ENCODE measurements around the gene ADD1. TPM values are rescaled to one million over a fixed set of nuclear protein-coding genes. Genes with fewer than 3 reads are reported as not detected.

Gene ADD1
- total and polyA plus RNA-seq, 2 donors (not counting 1 experiment from before 2014, with no cell fraction given): 164 to 171 TPM

DNA sequence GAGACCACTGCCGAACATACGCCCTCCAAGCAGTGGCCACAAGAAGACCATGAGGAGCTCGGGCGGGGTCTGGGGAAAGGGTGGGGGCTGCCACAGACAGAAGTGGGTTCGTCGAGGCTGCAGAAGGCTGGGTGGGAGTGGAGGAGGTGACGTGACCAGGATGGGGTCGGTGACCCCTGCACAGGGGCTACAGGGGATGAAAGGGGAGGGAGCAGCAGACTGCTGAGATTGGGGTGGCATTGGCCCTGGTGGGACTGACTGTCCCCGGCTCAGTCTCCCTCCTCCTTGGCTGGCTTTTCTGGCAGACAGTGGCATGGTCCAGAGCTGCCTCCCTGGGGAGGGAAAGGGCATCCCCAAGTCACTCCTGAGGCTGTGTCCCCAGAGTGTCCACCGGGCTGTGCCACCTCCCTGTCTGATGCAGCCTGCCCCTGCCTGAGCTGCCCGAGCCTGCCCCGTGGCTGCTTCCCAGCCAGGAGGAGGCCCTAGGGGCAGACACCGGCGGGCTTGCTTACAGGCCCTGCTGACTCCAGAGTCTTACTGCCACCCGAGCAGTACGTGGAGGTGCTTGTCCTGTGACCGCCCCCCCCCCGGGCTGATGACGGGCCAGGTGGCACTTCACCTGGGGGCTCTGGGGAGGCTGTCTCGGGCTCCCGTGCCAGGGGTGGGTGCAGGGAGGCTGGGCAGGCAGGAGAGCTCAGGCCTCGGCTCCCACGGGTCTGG is 43.5 kb upstream of the ADD1 start:
- no peak overlapping the region for H3K4me3 ChIP-seq (replicated peaks in 1 of 4; ENCODE audit: control extremely low read depth in 1 of 4, insufficient read depth in 1 of 4, low read depth in 3 of 4, low read length in 4 of 4)
- H3K27me3 ChIP-seq (ENCODE audit: control insufficient read depth, insufficient read depth, low read length): no peaks in the 10 kb centered on the region
- H3K9me3 ChIP-seq (ENCODE audit: control insufficient read depth, insufficient read depth, low read depth, low read length): no peaks in the 10 kb centered on the region
- DNase-seq (ENCODE audit: low read depth in 2 of 2): no peak
- no peaks in the 10 kb centered on the region for H4K20me1 ChIP-seq (ENCODE audit: control insufficient read depth, extremely low read depth, insufficient read depth, low read length)
- no peak overlapping the region for H2AFZ ChIP-seq (ENCODE audit: low read length)
- peaks cover 18% of the 10 kb centered on the region for H3K4me1 ChIP-seq (ENCODE audit: control insufficient read depth, extremely low read depth, insufficient read depth, low read length)
- no peak for TF ChIP-seq EZH2 (IDR thresholded peaks at IDR 0.05; ENCODE audit: low read length, missing control alignments)
- TF ChIP-seq, protein P1, sequence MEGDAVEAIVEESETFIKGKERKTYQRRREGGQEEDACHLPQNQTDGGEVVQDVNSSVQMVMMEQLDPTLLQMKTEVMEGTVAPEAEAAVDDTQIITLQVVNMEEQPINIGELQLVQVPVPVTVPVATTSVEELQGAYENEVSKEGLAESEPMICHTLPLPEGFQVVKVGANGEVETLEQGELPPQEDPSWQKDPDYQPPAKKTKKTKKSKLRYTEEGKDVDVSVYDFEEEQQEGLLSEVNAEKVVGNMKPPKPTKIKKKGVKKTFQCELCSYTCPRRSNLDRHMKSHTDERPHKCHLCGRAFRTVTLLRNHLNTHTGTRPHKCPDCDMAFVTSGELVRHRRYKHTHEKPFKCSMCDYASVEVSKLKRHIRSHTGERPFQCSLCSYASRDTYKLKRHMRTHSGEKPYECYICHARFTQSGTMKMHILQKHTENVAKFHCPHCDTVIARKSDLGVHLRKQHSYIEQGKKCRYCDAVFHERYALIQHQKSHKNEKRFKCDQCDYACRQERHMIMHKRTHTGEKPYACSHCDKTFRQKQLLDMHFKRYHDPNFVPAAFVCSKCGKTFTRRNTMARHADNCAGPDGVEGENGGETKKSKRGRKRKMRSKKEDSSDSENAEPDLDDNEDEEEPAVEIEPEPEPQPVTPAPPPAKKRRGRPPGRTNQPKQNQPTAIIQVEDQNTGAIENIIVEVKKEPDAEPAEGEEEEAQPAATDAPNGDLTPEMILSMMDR (conservative IDR thresholded peaks at IDR 0.05 in 1 of 2, IDR thresholded peaks at IDR 0.05 in 1 of 2; ENCODE audit: low read depth in 1 of 2, low read length in 2 of 2): no peak
- H3K27ac ChIP-seq (ENCODE audit: insufficient read depth, low read length): no peak overlapping the region
- peaks cover 2% of the 10 kb centered on the region for H3K36me3 ChIP-seq (ENCODE audit: control insufficient read depth, insufficient read depth, low read length)
- peak overlapping the region; percentile 30 for H3K9ac ChIP-seq (ENCODE audit: insufficient read depth, low read length)
- H3K79me2 ChIP-seq (ENCODE audit: control insufficient read depth, insufficient read depth, low read length): peaks cover 5% of the 10 kb centered on the region
- H3K4me2 ChIP-seq (ENCODE audit: extremely low read depth, insufficient read depth, low read length): no peak overlapping the region

DNA sequence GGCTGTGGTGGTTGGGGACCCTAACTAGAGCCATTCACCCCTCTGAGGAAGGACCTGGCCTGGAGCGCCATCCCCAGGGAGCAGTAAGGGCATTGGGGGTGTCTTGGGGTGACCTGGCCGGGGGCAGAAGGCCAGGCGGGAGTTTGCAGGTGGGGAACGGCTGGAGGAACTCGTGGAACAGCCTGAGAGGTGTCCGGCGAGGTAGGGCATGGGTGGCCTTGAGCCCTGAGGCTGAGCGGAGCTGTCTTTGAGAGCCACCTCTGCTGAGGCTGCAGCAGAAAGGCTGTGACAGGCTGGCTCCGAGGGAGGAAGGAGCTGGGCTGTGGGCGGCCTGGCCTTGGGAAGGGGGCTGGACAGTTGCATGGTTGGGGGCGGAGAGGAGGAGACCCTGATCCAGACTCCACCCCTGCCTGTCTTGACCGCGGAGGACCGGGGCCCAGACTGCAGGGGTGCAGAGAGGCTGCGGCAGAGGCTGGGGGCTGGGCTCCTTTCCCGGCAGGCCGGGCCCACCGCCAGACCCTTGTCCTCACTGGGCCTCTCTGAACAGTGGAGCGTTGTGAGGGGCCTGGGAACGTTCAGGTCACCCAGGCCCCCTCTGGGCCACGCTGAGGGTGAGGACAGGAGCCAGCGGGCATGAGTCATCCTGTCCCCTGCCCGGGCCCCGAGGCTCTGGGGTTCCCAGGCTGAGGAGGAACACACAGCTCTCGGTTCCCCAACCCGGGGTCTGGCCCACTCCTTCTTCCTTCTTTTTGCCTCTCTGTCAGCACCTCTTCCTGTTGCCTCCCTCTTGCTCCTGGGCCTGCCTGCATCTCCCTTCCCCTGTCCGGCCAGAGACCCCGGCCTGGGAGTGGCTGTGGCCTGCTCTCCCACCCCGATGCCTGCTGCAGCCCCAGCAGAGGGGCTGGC is 42.7 kb upstream of the ADD1 start:
- Histone ChIP-seq H4K20me1 (ENCODE audit: control insufficient read depth, extremely low read depth, insufficient read depth, low read length) (no peaks in the 10 kb centered on the region), H3K9me3 (ENCODE audit: control insufficient read depth, insufficient read depth, low read depth, low read length) (no peaks in the 10 kb centered on the region), H3K27me3 (ENCODE audit: control insufficient read depth, insufficient read depth, low read length) (no peaks in the 10 kb centered on the region), H3K4me1 (ENCODE audit: control insufficient read depth, extremely low read depth, insufficient read depth, low read length) (peaks cover 21% of the 10 kb centered on the region), H3K4me3 (replicated peaks in 1 of 4; ENCODE audit: control extremely low read depth in 1 of 4, insufficient read depth in 1 of 4, low read depth in 3 of 4, low read length in 4 of 4) (peak overlapping the region in 1 of 4 experiments; percentile 4), H3K79me2 (ENCODE audit: control insufficient read depth, insufficient read depth, low read length) (peaks cover 5% of the 10 kb centered on the region), H3K27ac (ENCODE audit: insufficient read depth, low read length) (peak overlapping the region; percentile 43), H3K36me3 (ENCODE audit: control insufficient read depth, insufficient read depth, low read length) (peaks cover 4% of the 10 kb centered on the region), H3K4me2 (ENCODE audit: extremely low read depth, insufficient read depth, low read length) (peak overlapping the region; percentile 32), H2AFZ (ENCODE audit: low read length) (peak overlapping the region; percentile 53), H3K9ac (ENCODE audit: insufficient read depth, low read length) (peak overlapping the region; percentile 59)
- TF ChIP-seq EZH2 (IDR thresholded peaks at IDR 0.05; ENCODE audit: low read length, missing control alignments): no peak
- TF ChIP-seq, protein P1 (conservative IDR thresholded peaks at IDR 0.05 in 1 of 2, IDR thresholded peaks at IDR 0.05 in 1 of 2; ENCODE audit: low read depth in 1 of 2, low read length in 2 of 2): no peak
- peak; percentile 73 to 90 for DNase-seq (ENCODE audit: low read depth in 2 of 2)

Data from fibroblast of lung (primary cell).